NCI-H345 (cell line): Measurements from ENCODE around the gene FADD.

ENCODE experiments used
- DNase-seq: peaks from one replicate; lab custom pipeline; 2025; lab: John Stamatoyannopoulos, UW

Gene FADD

GRCh38 chr11:70233962-70234361 lies 30.9 kb downstream of the FADD start:
- DNase-seq, result no peak

- no peak for DNase-seq
These were observed 37.2 kb downstream of the FADD start for GRCh38 chr11:70240337-70240736.

GRCh38 chr11:70241709-70242108 lies 38.6 kb downstream of the FADD start:
- no peak for DNase-seq

- DNase-seq, result no peak
These were observed 39.8 kb downstream of the FADD start for GRCh38 chr11:70242885-70243284.

- no peak for DNase-seq
These were observed 41.0 kb downstream of the FADD start for GRCh38 chr11:70243912-70244652.

GRCh38 chr11:70244698-70245097 lies 41.6 kb downstream of the FADD start:
- DNase-seq, result no peak

- DNase-seq, result no peak
These were observed 43.1 kb downstream of the FADD start for GRCh38 chr11:70246196-70246595.

- no peak for DNase-seq
These were observed 44.1 kb downstream of the FADD start for GRCh38 chr11:70247042-70247709.

GRCh38 chr11:70247710-70248072 lies 44.6 kb downstream of the FADD start:
- no peak for DNase-seq

GRCh38 chr11:70250876-70251658 lies 48.0 kb downstream of the FADD start:
- no peak for DNase-seq

- DNase-seq, result no peak
These were observed 48.7 kb downstream of the FADD start for GRCh38 chr11:70251659-70252321.

GRCh38 chr11:70252844-70253243 lies 49.7 kb downstream of the FADD start:
- no peak for DNase-seq

- no peak for DNase-seq
These were observed 52.5 kb downstream of the FADD start for GRCh38 chr11:70255477-70256116.
